ENCODE results near the gene SENP8.
"Not testable (repeated sequence)": the region's sequence is repeated elsewhere in the genome, so short reads cannot be mapped to it uniquely, and the experiment has no call there.

SENP8 gene

DNA sequence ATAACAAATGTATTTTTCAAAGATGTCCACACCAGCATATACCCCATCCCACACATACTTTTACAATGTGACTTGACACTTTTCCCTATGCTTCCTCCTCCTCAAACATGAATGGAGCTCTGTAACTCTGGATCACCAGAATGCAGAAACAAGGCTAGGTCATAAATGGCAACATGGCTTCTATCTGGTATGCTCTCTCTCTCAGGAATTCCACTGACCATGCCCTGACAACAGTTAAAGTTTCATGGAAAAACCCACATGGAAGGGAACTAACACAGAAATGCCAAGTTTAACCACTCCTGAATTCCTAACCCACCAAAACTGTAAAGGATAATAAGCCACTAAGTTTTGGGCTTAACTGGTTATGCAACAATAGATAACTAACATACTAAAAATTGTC, 20.2 kb upstream of the SENP8 start:
- DNase-seq (ENCODE audit: low read depth) = no peak
- no peak overlapping the region for H3K4me3 ChIP-seq (ENCODE audit: low read depth, low read length)
- TF ChIP-seq, protein P1, sequence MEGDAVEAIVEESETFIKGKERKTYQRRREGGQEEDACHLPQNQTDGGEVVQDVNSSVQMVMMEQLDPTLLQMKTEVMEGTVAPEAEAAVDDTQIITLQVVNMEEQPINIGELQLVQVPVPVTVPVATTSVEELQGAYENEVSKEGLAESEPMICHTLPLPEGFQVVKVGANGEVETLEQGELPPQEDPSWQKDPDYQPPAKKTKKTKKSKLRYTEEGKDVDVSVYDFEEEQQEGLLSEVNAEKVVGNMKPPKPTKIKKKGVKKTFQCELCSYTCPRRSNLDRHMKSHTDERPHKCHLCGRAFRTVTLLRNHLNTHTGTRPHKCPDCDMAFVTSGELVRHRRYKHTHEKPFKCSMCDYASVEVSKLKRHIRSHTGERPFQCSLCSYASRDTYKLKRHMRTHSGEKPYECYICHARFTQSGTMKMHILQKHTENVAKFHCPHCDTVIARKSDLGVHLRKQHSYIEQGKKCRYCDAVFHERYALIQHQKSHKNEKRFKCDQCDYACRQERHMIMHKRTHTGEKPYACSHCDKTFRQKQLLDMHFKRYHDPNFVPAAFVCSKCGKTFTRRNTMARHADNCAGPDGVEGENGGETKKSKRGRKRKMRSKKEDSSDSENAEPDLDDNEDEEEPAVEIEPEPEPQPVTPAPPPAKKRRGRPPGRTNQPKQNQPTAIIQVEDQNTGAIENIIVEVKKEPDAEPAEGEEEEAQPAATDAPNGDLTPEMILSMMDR (IDR thresholded peaks at IDR 0.05; ENCODE audit: control insufficient read depth, extremely low read depth, insufficient read depth) = no peak

DNA sequence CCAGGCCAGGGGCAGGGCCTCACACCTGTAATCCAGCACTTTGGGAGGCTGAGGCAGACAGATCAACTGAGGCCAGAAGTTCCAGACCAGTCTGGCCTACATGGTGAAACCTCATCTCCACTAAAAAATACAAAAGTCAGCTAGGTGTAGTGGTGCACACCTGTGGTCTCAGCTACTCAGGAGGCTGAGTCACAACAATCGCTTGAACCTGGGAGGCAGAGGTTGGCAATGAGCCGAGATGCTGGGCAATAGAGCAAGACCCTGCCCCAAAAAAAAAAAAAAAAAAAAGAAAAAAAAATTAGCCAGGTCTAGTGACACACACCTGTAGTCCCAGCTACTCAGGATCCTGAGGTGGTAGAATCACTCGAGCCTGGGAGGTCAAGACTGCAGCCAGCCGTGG, 19.0 kb upstream of the SENP8 start:
- TF ChIP-seq, protein P1 (IDR thresholded peaks at IDR 0.05; ENCODE audit: control insufficient read depth, extremely low read depth, insufficient read depth) = no peak
- no peak overlapping the region for H3K4me3 ChIP-seq (ENCODE audit: low read depth, low read length)
- no peak for DNase-seq (ENCODE audit: low read depth)

DNA sequence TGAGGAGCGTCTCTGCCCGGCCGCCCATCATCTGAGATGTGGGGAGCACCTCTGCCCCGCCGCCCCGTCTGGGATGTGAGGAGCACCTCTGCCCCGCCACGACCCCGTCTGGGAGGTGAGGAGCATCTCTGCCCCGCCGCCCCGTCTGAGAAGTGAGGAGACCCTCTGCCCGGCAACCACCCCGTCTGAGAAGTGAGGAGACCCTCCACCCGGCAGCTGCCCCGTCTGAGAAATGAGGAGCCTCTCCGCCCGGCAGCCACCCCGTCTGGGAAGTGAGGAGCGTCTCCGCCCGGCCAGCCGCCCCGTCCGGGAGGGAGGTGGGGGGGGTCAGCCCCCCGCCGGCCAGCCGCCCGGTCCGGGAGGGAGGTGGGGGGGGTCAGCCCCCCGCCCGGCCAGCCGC, 17.7 kb upstream of the SENP8 start:
- H3K4me3 ChIP-seq (ENCODE audit: low read depth, low read length); DNase-seq (ENCODE audit: low read depth): not testable (repeated sequence)

DNA sequence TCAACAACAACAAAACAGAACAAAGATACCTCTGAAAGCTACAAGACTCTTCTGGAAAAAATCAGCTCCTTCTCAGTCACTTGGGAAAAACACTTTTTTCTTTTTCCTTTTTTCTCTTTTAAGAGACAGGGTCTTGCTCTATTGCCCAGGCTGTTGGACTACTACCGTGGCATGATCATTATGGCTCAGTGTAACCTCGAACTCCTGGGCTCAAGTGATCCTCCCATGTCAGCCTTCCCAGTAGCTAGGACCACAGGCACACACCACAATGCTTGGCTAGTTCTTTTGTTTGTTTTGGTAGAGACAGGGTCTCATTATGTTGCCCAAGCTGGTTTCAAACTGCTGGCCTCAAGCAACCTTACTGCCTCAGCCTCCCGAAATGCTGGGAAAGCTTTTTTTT, 13.1 kb upstream of the SENP8 start:
- no peak overlapping the region for H3K4me3 ChIP-seq (ENCODE audit: low read depth, low read length)
- TF ChIP-seq, protein P1 (IDR thresholded peaks at IDR 0.05; ENCODE audit: control insufficient read depth, extremely low read depth, insufficient read depth) = no peak

DNA sequence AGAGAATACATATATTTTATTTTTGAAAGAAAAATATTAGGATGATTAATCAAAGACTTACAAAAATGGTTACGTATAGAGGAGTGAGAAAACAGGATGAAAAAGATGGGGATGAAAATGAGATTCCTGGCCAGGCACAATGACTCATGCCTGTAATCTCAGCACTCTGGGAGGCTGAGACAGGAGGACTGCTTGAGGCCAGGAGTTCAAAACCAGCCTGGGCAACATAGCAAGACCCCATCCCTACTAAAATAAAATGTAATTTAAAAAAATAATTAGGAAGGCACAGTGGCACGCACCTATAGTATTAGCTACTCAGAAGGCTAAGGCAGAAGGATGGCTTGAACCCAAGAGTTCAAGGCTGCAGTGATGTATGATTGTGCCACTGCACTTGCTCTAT, 12.1 kb upstream of the SENP8 start:
- TF ChIP-seq, protein P1 (IDR thresholded peaks at IDR 0.05; ENCODE audit: control insufficient read depth, extremely low read depth, insufficient read depth) = no peak
- H3K4me3 ChIP-seq (ENCODE audit: low read depth, low read length) = no peak overlapping the region
- DNase-seq (ENCODE audit: low read depth) = no peak

More for the DNA sequence above, 13.1 kb upstream of the SENP8 start:
- no peak for DNase-seq (ENCODE audit: low read depth)

DNA sequence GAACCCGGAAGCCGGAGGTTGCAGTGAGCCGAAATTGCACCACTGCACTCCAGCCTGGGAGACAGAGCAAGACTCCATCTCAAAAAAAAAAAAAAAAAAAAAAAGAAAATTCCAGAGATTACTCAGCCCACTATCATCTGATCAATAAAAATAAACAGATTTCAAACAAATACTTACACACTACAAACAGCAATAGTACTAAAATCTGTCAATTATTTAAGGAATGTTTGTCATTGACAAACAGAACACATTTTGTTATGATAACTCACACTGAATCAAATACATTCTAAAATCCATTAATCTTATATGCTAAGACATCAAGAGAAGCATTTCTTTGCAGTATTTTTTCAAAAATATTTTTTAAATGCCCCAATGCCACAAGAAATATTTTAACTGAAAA, 7.8 kb upstream of the SENP8 start:
- TF ChIP-seq, protein P1 (IDR thresholded peaks at IDR 0.05; ENCODE audit: control insufficient read depth, extremely low read depth, insufficient read depth) = no peak
- no peak for DNase-seq (ENCODE audit: low read depth)
- H3K4me3 ChIP-seq (ENCODE audit: low read depth, low read length) = no peak overlapping the region

DNA sequence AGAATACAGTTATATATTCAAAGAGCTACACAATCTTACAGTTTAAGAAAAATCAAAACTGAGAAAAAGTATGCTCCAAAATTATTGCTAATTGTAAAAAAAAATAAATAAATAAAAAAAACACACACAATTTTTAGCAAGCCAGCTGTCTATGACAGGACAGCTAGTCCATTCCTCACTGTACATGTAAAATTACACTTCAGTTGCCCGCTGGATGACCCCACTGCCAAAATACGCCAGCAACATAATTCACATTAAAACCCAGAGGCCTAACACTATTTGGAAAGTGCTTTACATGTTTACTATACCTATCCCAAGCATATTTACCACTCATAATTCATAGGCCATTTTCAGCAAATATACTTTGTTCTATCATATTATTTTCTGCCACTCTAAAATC, 6.1 kb upstream of the SENP8 start:
- TF ChIP-seq, protein P1 (IDR thresholded peaks at IDR 0.05; ENCODE audit: control insufficient read depth, extremely low read depth, insufficient read depth) = no peak

More for the DNA sequence above, 6.1 kb upstream of the SENP8 start:
- no peak for DNase-seq (ENCODE audit: low read depth)
- no peak overlapping the region for H3K4me3 ChIP-seq (ENCODE audit: low read depth, low read length)

All from LNCaP clone FGC (cell line).